Measurements from ENCODE around the gene EIF2AK3.
"Not testable (repeated sequence)": the region's sequence is repeated elsewhere in the genome, so short reads cannot be mapped to it uniquely, and the experiment has no call there.

Gene EIF2AK3

GRCh38 chr2:88591698-88592097, 35.6 kb downstream of the EIF2AK3 start:
- no peak for DNase-seq

GRCh38 chr2:88590998-88591613, 36.2 kb downstream of the EIF2AK3 start:
- DNase-seq, result peak; percentile 65

DNA sequence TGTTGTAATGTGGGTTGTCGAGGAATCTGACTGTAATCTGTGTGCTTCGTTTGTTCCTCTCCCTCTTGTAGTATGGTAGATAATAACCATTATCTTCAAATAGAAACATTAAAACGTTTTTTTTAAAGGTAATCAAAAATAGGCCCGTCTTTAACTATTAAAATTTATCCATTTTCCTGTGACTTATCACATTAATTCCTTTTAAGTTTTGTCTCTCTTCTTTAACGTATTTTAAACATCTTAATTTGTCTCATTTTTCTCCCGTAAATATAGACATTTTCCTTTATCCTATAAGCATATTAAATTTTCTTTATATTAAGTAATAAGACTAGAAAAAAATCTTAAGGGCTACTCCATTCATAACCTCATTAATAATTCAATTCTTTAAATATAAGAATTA, 41.3 kb downstream of the EIF2AK3 start:
- DNase-seq, result no peak

- no peak for DNase-seq
Measured at GRCh38 chr2:88582030-88582429, 45.2 kb downstream of the EIF2AK3 start.

DNA sequence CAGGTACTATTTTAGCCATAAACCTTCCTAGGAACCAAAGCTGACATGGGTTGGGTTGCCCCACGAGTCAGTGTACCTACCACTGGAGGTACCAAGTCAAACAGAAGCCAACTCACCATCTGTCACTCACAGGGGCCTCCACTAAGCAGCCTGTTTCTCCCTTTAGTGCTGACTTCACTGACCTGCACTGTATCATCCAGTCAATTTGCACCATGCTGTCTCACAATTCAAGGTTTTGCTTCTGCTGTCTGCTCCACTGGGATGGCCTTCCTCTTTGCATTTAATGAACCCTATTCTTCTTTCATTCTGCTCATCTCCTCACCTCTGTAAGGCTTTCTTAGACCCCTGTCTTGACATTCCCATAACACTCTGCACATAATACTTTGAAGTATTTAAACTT, 47.2 kb downstream of the EIF2AK3 start:
- DNase-seq, result no peak

DNA sequence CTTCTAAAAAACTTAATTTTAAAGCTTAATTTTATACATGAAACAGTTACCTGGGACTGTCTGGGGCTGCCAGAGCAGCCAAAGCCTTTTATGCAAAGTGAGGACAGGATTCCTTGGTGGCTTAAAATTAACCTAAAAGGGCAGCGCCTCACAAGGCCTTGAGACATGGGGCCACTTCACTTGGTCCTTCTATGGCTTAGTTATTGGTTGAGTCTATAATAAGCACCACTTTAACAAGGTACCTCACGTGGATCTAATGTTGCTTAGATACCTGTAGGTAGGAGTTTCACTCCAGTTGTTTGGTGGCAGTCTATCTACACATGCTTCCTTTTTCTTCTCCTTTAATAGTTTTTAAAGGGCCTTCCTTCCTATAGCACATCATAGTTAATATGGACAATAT, 51.6 kb downstream of the EIF2AK3 start:
- no peak for DNase-seq

DNA sequence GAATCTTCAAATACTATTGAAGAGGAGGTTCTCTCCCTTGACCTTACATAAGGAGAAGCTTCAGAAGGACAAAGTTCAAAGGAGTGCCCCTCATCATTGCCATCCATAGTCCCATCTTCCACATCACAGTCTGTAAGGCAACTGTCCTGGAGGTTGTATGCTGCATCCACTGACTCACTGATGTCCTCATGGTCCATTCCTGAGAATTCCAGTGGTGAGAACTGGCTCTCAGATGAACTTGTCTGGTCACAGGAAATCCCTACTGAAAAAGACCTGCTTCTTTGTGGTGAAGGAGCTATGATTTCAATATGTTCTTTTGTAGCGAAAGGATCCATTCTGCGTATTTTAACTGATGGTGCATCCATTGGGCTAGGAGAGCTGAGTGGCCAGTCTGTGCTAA, 52.2 kb downstream of the EIF2AK3 start:
- DNase-seq, result peak; percentile 7

DNA sequence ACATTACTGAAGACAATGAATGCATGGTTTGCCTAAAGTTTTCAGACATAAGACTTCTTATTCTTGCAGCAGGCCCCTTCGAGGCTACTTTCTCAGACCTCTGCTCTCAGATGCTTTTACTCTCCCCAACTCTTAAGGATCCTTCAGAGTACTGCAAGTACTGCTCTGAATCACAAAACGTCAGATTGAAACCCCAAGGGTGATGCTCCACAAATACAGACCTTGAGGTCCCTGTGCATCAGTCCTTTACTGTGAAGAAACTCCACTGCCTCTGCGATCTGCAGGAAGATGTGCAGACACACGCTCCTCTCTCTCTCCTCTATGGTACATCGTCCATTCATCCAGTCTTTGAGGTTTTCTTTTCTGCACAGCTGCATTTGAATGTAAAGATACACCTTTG, 52.8 kb downstream of the EIF2AK3 start:
- no peak for DNase-seq

- no peak for DNase-seq
Measured at GRCh38 chr2:88568179-88568578, 59.1 kb downstream of the EIF2AK3 start.

DNA sequence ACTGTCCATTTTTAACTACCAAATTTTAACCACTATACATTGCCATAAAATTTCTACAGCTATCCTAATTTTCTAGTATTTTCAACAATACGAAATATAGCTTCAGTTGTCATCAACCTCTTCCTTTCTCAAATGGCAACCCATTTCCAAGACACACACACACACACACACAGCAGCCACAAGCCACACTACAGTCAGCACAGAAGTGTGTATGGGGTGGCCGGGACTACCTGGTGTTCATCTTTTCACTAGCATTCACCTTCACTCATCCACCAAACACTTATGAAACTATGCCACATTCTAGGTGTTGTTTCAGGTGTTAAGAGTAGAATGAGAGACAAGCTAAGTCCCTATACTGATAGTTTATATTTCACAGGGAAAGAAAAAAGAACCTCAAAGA, 62.9 kb downstream of the EIF2AK3 start:
- DNase-seq, result no peak

DNA sequence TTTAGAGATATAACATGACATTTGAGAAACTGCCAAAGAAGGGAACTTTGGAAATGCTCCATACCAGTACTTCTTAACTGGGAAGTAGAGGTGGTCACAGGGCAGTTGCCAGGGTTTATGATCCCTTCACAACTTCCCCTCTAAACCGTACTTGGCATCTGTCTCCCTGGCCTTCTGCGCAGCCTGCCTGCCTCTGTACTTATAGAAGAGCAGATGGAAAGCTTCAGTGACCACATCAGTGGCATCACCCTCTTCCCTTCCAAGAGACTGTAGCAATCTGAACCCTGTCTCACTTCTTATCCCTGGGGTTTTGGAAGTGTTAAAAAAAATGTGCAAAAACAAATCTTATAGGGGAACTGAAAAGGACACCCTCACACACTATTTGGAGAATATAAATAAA, 64.1 kb downstream of the EIF2AK3 start:
- DNase-seq, result no peak

DNA sequence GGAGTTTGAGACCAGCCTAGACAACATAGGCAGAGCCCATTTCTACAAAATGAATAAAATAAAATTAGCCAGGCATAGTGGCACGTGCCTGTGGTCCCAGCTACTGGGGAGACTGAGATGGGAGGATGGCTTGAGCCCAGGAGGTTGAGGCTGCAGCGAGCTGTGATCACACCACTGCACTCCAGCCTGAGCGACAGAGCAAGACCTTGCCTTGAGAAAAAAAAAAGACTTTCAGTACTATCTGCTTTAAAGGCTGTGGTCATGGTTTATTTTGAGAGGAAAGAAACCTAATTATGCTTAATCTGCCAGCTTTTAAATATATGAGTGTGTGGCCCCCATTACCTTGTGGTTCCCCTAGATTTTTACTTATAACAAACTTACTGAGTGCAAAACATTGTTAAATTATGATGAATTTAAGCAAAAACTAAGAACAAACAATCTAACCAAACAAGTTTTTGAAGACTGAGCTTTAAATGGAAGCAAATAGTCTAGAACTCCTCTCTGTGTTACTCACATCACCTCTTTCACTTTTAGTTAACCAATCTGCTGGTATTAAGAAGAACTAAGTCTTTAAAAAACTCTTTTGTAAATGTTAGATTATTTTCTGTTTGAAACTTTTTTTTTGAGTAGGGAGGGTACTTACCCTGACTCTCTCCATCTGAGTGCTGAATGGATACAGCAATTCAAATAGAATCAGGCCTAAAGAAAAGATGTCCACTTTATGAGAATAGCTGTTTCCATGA, 65.4 kb downstream of the EIF2AK3 start:
- no peak for DNase-seq

DNA sequence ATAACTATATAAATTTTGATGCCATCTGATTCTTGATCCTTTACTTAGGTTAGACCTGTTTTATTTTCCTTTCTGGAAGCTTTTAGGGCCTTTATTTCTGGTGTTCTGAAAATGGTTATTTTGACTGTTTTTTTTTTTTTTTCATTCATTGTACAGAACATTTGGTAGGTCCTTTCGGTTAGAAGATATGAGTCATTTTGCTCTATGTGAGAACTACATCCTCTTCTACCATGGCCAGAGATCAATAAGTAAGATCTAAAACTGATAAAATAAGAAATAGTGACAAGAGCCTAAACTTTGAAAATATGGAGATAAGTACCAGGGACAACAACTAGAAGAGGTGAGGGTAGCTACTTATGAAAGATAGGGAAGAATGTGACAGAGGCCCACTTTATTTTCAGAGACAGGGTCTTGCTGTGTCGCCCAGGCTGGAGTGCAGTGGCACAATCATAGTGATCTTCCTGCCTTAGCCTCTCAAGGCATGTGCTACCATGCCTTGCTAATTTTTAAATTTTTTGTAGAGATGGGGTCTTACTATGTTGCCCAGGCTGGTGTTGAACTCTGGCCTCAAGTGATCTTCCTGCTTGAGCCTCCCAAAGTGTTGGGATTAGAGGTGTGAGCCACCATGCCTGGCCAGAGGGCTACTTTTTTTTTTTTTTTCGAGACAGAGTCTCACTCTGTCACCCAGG, 66.5 kb downstream of the EIF2AK3 start:
- DNase-seq, result no peak

DNA sequence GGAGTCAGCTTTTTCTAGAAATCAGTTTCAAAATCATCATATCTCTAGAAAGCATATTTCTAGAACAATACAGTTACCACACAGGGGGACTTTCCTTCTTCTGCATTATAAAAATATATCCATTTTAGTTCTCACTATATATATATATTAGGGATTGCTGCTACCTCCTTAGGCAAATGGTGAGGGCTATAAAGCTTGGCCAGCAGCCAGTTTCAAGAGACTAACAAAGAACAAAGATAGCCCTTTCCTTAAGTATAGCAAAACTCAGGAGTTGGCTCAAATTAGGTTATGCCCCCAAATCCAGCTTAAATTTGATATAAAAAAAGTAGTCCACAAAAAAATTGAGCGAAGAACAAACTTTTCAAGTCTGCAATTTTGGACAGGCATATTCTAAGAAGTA, 70.0 kb downstream of the EIF2AK3 start:
- DNase-seq, result no peak

DNA sequence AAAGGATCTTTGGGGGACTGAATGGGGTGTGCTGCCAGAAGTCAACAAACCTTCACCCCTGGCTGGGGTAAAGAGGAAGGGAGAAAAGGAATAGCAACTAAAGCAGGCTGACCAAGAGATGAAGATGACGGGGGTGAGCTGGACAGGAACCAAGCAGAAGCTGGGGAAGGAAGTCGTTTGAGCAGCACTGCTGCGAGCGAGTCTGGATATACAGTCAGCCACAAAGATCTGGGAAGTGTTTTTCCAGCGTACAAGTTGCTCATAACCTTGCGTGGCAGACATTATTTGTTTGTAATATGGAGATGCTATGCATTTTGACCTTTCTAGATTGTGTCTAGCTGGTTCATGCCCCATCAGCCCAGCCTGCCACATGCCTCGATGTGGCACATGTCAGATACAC, 71.2 kb downstream of the EIF2AK3 start:
- no peak for DNase-seq

DNA sequence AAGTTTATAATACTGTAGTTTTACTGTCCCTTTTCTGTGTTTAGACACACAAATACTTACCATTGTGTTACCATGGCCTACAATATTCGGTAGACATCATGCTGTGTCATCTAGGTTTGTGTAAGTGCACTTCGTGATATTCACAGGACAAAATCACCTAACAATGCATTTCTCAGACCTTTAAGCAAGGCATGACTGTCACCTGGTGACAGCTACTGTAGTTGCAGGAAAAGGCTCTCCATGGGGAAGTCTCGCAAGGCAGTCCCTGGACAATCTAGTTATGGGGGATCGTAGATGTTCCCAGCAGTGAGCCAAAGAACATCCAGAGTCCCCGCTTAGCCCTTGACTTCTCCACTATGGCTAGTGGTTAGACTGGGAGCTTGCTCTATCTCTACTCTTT, 73.1 kb downstream of the EIF2AK3 start:
- no peak for DNase-seq

GRCh38 chr2:88549616-88550292, 77.5 kb downstream of the EIF2AK3 start:
- no peak for DNase-seq

DNA sequence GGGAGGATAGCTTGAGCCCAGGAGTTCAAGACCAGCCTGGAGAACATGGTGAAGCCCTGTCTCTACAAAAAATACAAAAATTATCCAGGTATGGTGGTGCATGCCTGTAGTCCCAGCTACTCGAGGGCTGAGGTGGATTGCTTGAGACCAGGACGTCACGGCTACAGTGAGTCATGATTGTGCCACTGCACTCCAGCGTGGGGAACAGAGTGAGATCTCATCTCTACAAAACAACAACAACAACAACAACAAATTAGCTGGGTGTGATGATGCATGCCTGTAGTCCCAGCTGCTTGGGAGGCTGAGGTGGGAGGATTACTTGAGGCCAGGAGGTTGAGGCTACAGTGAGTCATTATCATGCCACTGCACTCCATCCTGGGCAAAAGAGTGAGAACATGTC, 81.0 kb downstream of the EIF2AK3 start:
- DNase-seq, result not testable (repeated sequence)

DNA sequence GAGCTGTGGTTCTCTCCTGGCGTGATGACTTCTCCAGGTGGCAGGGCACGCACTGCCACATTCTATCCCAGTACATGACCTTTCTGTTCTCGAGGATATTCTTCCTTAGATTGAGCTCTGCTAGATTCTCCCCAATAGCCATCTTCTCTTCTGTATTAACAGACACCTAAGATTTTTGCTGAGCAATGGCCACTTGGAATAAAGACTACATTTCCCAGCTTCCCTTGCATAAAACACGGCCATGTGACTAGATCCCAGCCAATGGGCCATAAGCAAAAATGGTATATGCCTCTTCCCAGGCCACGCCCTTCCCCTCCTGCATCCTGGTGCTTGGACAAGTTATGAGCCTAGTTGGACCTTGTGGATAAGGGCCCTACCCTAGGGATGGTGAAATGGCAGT, 82.1 kb downstream of the EIF2AK3 start:
- peak; percentile 67 for DNase-seq

DNA sequence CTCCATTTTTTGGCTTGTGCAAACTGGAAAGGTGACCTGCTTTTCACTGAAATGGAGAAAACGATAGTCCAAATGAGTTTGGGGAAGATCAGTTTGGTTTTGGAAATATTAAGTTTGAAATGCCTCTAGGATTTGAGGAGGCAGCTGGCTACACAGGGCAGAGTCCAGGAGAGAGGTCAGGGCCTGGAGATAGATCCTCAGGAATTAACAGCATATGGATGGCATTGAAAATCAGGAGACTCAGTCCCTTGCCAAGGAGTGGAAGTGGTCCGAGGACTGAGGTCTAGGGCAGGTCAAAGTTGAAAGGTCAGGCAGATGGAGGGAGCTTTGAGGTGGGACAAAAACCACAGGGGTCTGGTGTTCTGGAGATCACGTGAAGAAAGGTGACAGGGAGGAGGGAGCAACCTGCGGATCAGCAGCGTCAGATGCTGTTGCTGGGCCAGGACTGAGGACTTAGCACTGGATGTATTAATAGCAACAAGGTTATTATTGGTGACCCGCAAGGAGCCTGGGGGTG, 83.7 kb downstream of the EIF2AK3 start:
- DNase-seq, result no peak

- no peak for DNase-seq
Measured at GRCh38 chr2:88542668-88543067, 84.6 kb downstream of the EIF2AK3 start.

DNA sequence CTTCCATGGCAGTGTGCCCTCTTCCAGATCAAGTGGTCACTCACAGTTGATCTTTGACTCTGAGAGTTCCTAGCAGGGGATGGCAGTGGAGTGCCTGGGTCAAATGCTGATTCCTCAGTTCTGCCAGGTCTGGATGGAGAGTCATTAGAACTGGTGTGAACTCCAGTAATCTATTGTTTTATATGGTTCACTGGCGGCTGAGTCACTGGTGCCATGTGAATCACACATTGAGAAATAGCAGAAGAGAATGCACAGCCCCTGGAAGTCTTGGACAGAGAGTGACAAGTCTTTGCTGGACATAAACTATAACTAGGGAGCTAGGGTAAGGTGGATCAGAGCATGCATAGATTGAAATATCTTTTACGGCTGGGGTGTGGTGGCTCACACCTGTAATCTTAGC, 86.9 kb downstream of the EIF2AK3 start:
- peak; percentile 57 for DNase-seq

GRCh38 chr2:88538362-88538917, 88.8 kb downstream of the EIF2AK3 start:
- DNase-seq, result no peak
